NCI-H526 treated with DMSO at 0.1 percent for 48 hours (cell line): ENCODE data around the gene ITPK1.

Experiments
- DNase-seq: peaks from one replicate; lab custom pipeline; 2025; lab: John Stamatoyannopoulos, UW

Gene ITPK1

GRCh38 chr14:93010130-93010499 is 105.6 kb downstream of the ITPK1 start:
- no peak for DNase-seq

- DNase-seq = no peak
Measured at GRCh38 chr14:93009471-93010129, 106.1 kb downstream of the ITPK1 start.

- no peak for DNase-seq
Measured at GRCh38 chr14:93008381-93008780, 107.3 kb downstream of the ITPK1 start.

GRCh38 chr14:93007225-93007997 is 108.3 kb downstream of the ITPK1 start:
- DNase-seq = no peak

- DNase-seq = no peak
Measured at GRCh38 chr14:93006567-93007051, 109.1 kb downstream of the ITPK1 start.

- no peak for DNase-seq
Measured at GRCh38 chr14:93005838-93006237, 109.9 kb downstream of the ITPK1 start.

- DNase-seq = no peak
Measured at GRCh38 chr14:93005135-93005813, 110.5 kb downstream of the ITPK1 start.

GRCh38 chr14:93004699-93005082 is 111.0 kb downstream of the ITPK1 start:
- no peak for DNase-seq

GRCh38 chr14:93003945-93004698 is 111.6 kb downstream of the ITPK1 start:
- DNase-seq = no peak

GRCh38 chr14:93002851-93003298 is 112.8 kb downstream of the ITPK1 start:
- DNase-seq = no peak

- no peak for DNase-seq
Measured at GRCh38 chr14:93002049-93002448, 113.7 kb downstream of the ITPK1 start.

- DNase-seq = no peak
Measured at GRCh38 chr14:92998946-92999345, 116.8 kb downstream of the ITPK1 start.

- no peak for DNase-seq
Measured at GRCh38 chr14:92997343-92998061, 118.2 kb downstream of the ITPK1 start.

GRCh38 chr14:92995620-92996019 is 120.1 kb downstream of the ITPK1 start:
- DNase-seq = no peak

- DNase-seq = no peak
Measured at GRCh38 chr14:92994942-92995341, 120.8 kb downstream of the ITPK1 start.

- DNase-seq = no peak
Measured at GRCh38 chr14:92994131-92994676, 121.5 kb downstream of the ITPK1 start.

GRCh38 chr14:92993302-92993701 is 122.4 kb downstream of the ITPK1 start:
- no peak for DNase-seq

- DNase-seq = no peak
Measured at GRCh38 chr14:92991536-92991935, 124.2 kb downstream of the ITPK1 start.

GRCh38 chr14:92990456-92991430 is 125.0 kb downstream of the ITPK1 start:
- DNase-seq = no peak
